Skin epidermis (tissue), 12 donors: ENCODE measurements around the gene HSPA14.
"Not testable (repeated sequence)": the region's sequence is repeated elsewhere in the genome, so short reads cannot be mapped to it uniquely, and the experiment has no call there.

Experiments
- H3K27ac ChIP-seq, 21 experiments: fragments of 200-600 bp; sonication (generic) in 11 of 21; one replicate each; pipeline ENCODE4 v1.5.0; 2020; ENCODE audit warnings: mild to moderate bottlenecking in 3 of 21, inconsistent platforms in 2 of 21, moderate library complexity in 2 of 21
- H3K4me3 ChIP-seq, 7 experiments: fragments of 200-600 bp; sonication (generic) in 2 of 7; one replicate each; pipeline ENCODE4 v1.5.0; 2020; ENCODE audit warnings: inconsistent platforms in 2 of 7, mild to moderate bottlenecking in 2 of 7, moderate library complexity in 1 of 7

HSPA14 gene

DNA sequence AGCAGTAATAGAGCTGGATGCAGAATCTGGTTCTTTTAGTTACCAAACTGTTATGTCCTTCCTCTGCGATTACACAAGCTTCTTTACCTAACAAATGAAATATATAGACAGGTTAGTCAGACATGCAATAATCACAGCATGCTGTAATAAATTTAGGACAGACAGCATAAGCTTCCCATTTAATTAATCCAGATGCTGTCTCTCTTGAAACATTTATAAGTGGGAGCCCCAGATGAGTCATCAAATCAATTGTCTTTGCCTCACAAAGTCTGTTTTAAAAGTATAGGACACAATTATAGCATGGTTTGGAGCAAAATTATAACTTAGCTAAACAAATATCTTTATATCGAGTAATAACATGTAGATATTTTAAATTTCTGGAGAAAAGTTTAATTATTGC is 1.9 kb upstream of the HSPA14 start:
- H3K4me3 ChIP-seq, result no peak overlapping the region
- peak overlapping the region in 5 of 21 experiments; percentile 86 to 94 (median 90) for H3K27ac ChIP-seq

- H3K27ac ChIP-seq, result peak overlapping the region; percentile 42 to 98 (median 94)
- H3K4me3 ChIP-seq, result peak overlapping the region; percentile 93 to 100 (median 96)
Measured at GRCh38 chr10:14837003-14837756, 926 bp upstream of the HSPA14 start.

GRCh38 chr10:14838582-14839304 is 637 bp downstream of the HSPA14 start:
- Histone ChIP-seq H3K27ac (peak overlapping the region; percentile 60 to 99 (median 93)), H3K4me3 (peak overlapping the region; percentile 93 to 100 (median 96))

- Histone ChIP-seq H3K4me3 (peak overlapping the region; percentile 93 to 100 (median 96)), H3K27ac (peak overlapping the region in 18 of 21 experiments; percentile 86 to 99 (median 94))
Measured at GRCh38 chr10:14839305-14839695, 1.2 kb downstream of the HSPA14 start.

DNA sequence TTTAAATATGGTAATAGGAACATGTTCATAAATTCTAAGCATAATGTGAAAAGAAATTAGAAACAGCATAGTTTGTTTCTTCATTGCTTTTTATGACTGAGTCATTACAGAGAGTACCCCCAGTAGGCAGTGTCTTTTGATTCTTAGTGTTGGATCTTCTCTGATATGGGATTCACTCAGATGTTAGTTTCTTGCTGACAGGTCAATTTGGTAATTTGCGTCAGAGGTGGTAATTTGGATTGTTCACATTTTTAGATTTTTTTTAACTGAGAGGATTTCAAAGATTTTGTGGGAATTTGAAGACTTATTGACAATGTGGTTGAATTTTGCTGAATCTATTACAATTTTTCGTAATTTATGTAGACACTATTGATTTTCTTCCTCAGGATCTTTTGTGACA is 2.1 kb downstream of the HSPA14 start:
- no peak overlapping the region for H3K27ac ChIP-seq
- no peak overlapping the region for H3K4me3 ChIP-seq

DNA sequence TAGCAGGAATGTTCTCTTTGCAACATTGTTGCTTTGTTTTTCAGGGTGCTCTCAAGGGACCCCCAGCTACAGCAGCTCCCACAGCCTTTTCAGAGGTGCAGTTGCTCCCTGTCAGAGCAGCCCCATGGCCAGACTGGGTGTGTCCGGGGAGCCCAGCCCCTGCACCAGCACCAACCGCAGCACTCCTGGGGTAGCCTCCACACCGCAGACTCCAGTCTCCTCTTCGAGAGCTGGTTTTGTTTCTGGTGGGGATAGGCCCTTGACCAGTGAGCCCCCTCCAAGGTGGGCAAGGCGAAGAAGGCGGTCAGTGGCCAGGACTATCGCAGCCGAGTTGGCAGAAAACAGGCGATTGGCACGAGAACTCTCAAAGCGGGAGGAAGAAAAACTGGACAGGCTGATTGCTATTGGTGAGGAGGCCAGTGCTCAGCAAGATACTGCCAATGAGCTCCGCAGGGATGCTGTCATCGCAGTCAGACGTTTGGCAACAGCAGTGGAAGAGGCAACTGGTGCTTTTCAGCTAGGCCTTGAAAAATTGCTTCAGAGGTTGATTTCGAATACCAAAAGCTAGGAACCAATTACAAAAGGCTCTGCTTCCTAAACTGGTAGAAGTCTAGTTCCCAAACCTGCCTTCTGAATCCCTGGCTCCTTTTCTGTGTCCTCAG is 5.4 kb downstream of the HSPA14 start:
- H3K27ac ChIP-seq, result no peak overlapping the region
- no peak overlapping the region for H3K4me3 ChIP-seq

GRCh38 chr10:14844948-14845347 is 6.8 kb downstream of the HSPA14 start:
- Histone ChIP-seq H3K4me3 (no peak overlapping the region), H3K27ac (no peak overlapping the region)

- no peak overlapping the region for H3K4me3 ChIP-seq
- H3K27ac ChIP-seq, result no peak overlapping the region
Measured at GRCh38 chr10:14852236-14852635, 14.1 kb downstream of the HSPA14 start.

GRCh38 chr10:14855453-14855852 is 17.3 kb downstream of the HSPA14 start:
- no peak overlapping the region for H3K27ac ChIP-seq
- no peak overlapping the region for H3K4me3 ChIP-seq

DNA sequence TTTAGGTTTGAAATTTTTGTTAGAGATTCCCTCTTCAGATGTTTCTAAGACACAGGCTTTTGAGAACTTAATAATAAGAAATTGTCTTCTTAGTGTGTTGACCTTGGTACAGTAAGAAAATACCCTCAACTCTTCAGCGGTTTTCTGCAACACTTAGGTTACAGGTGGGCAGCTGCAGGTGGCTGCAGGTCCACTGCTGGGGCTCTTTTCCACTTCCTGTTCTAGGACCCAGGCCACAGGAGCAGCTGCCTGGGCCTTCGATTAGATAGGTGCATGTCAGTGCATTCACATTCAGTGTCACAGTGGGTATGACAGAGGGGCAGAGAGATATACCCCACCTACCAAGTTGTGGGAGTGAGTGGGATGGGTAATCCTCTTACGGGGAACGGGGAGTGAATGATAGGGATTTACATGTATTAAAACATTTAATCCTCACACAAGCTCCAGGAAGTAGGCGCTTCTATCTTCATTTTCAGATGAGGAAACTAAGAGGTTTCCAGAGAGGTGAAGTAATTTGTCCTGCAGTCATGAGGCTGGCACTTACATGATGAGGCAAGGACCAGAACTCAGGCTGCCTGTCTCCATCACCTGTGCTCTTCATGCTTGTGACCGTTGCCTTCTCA is 20.3 kb downstream of the HSPA14 start:
- H3K4me3 ChIP-seq, result no peak overlapping the region
- no peak overlapping the region for H3K27ac ChIP-seq

- Histone ChIP-seq H3K27ac (no peak overlapping the region), H3K4me3 (no peak overlapping the region)
Measured at GRCh38 chr10:14859043-14859442, 20.9 kb downstream of the HSPA14 start.

- no peak overlapping the region for H3K27ac ChIP-seq
Measured at GRCh38 chr10:14859775-14860174, 21.7 kb downstream of the HSPA14 start.

DNA sequence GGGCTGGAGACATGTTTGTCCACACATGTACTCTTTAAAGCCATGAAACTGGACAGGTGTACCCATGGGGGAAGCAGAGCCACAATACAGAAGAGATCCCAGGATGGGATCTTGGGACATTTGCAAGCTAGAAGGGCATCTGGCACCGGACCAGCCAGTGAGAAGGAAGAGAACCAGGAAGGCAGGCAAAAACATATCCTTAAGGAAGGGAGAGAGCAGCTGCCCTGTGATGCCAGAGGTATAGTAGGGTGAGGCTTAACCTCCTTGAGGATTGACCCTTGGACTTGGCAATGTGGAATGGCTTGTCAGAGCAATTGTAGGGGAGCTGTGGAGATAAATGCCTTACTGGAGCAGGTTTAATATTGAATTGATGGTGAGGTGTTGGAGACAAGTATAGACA is 22.7 kb downstream of the HSPA14 start:
- H3K4me3 ChIP-seq, result no peak overlapping the region
- H3K27ac ChIP-seq, result no peak overlapping the region

More at GRCh38 chr10:14859775-14860174, 21.7 kb downstream of the HSPA14 start:
- no peak overlapping the region for H3K4me3 ChIP-seq

- not testable (repeated sequence) for H3K27ac ChIP-seq, H3K4me3 ChIP-seq
Measured at GRCh38 chr10:14864466-14864865, 26.4 kb downstream of the HSPA14 start.

GRCh38 chr10:14864871-14865270 is 26.8 kb downstream of the HSPA14 start:
- H3K27ac ChIP-seq, H3K4me3 ChIP-seq: not testable (repeated sequence)

- Histone ChIP-seq H3K4me3 (no peak overlapping the region), H3K27ac (peak overlapping the region in 1 of 21 experiments; percentile 16)
Measured at GRCh38 chr10:14873090-14873760, 35.1 kb downstream of the HSPA14 start.

DNA sequence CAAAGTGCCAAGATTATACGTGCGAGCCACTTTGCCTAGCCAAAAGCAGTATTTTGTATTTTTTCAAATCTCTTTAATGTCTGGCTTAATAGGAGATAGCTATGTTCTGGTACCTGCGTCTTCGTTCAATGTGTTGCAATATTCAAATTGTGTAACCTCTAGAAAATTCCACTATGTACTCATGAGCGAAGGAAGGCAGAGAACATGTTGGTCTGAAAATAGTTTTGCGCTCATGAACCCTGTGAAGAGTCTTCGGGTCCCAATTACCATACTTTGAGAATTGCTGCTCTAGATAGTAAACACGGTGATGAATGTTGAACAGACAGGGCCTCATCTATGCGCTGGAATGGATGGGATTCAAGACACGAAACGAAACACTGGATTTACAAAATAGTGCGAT is 37.8 kb downstream of the HSPA14 start:
- no peak overlapping the region for H3K27ac ChIP-seq

GRCh38 chr10:14876764-14877163 is 38.7 kb downstream of the HSPA14 start:
- Histone ChIP-seq H3K4me3 (no peak overlapping the region), H3K27ac (peak overlapping the region in 1 of 21 experiments; percentile 90)

More for the DNA sequence above, 37.8 kb downstream of the HSPA14 start:
- no peak overlapping the region for H3K4me3 ChIP-seq

DNA sequence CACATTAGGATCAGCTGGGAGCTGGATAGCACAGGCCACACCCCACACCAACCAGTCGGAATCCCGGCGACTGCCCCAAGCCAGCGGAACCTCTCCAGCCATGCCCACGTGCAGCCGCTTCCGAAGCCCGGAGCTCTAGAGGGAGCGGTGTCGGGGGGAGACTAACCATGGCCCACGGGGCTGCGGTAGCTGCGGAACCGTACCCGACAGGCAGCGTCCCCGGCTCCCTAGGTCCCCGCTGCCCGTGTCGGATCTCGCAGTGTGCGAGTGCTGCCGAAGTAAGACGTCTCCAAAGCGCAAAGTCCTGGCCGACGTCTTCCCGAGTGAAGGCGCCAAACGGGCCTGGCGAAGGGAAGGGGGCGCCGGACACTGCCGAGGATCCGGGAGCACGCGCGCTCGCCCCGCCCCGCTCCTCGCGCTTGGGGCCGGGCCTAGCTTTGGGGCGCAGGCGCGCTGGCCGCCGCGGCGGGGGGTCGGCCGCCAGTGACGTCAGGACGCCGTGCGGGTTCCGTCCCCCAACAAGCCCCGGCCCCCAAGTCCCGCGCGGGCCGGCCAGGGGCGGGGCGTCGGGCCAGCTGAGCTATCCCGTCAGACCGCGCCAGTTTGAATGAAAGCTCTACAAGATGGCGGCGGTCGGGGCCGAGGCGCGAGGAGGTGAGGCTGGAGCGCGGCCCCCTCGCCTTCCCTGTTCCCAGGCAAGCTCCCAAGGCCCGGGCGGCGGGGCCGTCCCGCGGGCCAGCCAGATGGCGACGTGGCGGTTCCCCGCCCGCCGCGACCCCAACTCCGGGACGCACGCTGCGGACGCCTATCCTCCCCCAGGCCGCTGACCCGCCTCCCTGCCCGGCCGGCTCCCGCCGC is 40.4 kb downstream of the HSPA14 start, which contains the start of gene SUV39H2:
SUV39H2 (plus strand) TSS at position 601 of the 858 bp plus-strand sequence; CDS start at position 624, 23 bp downstream.
- peak within 1 kb of the TSS; percentile 82 to 96 (median 90) for H3K27ac ChIP-seq
- H3K4me3 ChIP-seq, result peak within 1 kb of the TSS; percentile 61 to 99 (median 94)
